IMR-90 (cell line): ENCODE data around the gene RNF14. TPM values are rescaled to one million over a fixed set of nuclear protein-coding genes. Genes with fewer than 3 reads are reported as not detected.
A peak's percentile ranks its signal among the peaks of the same experiment; 100 is the strongest.

Experiments
- ATAC-seq: fragments of 200-7000 bp; cut with Tn5 transposase; 2 replicates; pipeline ENCODE4 v1.9.1; 2020; ENCODE audit warnings: low read depth, mild to moderate bottlenecking, moderate library complexity
- BruUV-seq: library from RNA; stranded (reverse); fragments of 400-500 nt; replicated peaks from 2 replicates; lab custom pipeline; 2021; lab: Mats Ljungman, UMichigan
- CTCF ChIA-PET: fragments of 300-600 bp; formaldehyde crosslinking; extraction: SDS; loops from one replicate; lab custom pipeline; 2021; ENCODE audit warnings: antibody characterized with exemption; lab: Yijun Ruan, JAX
- POLR2A ChIA-PET: fragments of 300-600 bp; sonication (Branson Sonifier 250); formaldehyde crosslinking; loops from one replicate; lab custom pipeline; 2022; ENCODE audit warnings: antibody characterized with exemption; ENCODE audit not compliant: unreplicated experiment; lab: Charles Lee
- DNase-seq: peaks from one replicate; pipeline ENCODE4 v3.0.0; 2013
- H2AFZ ChIP-seq: replicated peaks from 2 replicates; pipeline ENCODE3; 2013; ENCODE audit warnings: low read length, mild to moderate bottlenecking; ENCODE audit not compliant: poor library complexity
- H2AK5ac ChIP-seq: 2 replicates; pipeline ENCODE4 v1.6.1; 2013; ENCODE audit warnings: low read depth, low read length, inconsistent platforms
- H2AK9ac ChIP-seq: replicated peaks from 2 replicates; pipeline ENCODE3; 2013; ENCODE audit warnings: mild to moderate bottlenecking, low read depth, low read length, moderate library complexity; ENCODE audit not compliant: poor library complexity
- H2BK120ac ChIP-seq: 2 replicates; pipeline ENCODE4 v1.6.1; 2013; ENCODE audit warnings: low read depth, low read length, inconsistent platforms
- H2BK15ac ChIP-seq: 3 replicates; pipeline ENCODE4 v1.6.1; 2013; ENCODE audit warnings: low read depth, low read length, inconsistent platforms
- H2BK20ac ChIP-seq: 2 replicates; pipeline ENCODE4 v1.6.1; 2013; ENCODE audit warnings: low read depth, mild to moderate bottlenecking, inconsistent platforms, low read length, moderate library complexity
- H2BK5ac ChIP-seq: 2 replicates; pipeline ENCODE4 v1.6.1; 2013; ENCODE audit warnings: mild to moderate bottlenecking, low read depth, low read length, inconsistent platforms; ENCODE audit not compliant: poor library complexity, severe bottlenecking
- H3K14ac ChIP-seq: replicated peaks from 2 replicates; pipeline ENCODE4 v1.6.1; 2013; ENCODE audit warnings: low read depth, low read length, inconsistent platforms
- H3K18ac ChIP-seq: 2 replicates; pipeline ENCODE4 v1.6.1; 2013; ENCODE audit warnings: low read depth, low read length, control low read depth
- H3K23ac ChIP-seq: 2 replicates; pipeline ENCODE4 v1.6.1; 2013; ENCODE audit warnings: low read depth, low read length, inconsistent platforms
- H3K27ac ChIP-seq: 2 replicates; pipeline ENCODE4 v1.5.1; 2013; ENCODE audit warnings: mild to moderate bottlenecking, control low read depth, low read length; ENCODE audit not compliant: insufficient read depth
- H3K27me3 ChIP-seq: 2 replicates; pipeline ENCODE4 v1.6.1; 2013; ENCODE audit warnings: low read length; ENCODE audit not compliant: control insufficient read depth, insufficient read depth
- H3K36me3 ChIP-seq: 2 replicates; pipeline ENCODE4 v1.6.1; 2013; ENCODE audit warnings: low read length, mixed read lengths; ENCODE audit not compliant: control insufficient read depth, insufficient read depth
- H3K4ac ChIP-seq: 2 replicates; pipeline ENCODE4 v1.6.1; 2013; ENCODE audit warnings: low read depth, low read length, inconsistent platforms
- H3K4me1 ChIP-seq: 2 replicates; pipeline ENCODE4 v1.6.1; 2013; ENCODE audit warnings: low read length, mixed read lengths; ENCODE audit not compliant: control insufficient read depth, insufficient read depth
- H3K4me2 ChIP-seq: 2 replicates; pipeline ENCODE4 v1.6.1; 2013; ENCODE audit warnings: low read depth, mild to moderate bottlenecking, control low read depth, low read length, moderate library complexity
- H3K4me3 ChIP-seq: 2 replicates; pipeline ENCODE4 v1.5.1; 2013; ENCODE audit warnings: low read depth, mild to moderate bottlenecking, control low read depth, low read length, moderate library complexity; ENCODE audit not compliant: insufficient read depth
- H3K56ac ChIP-seq: 2 replicates; pipeline ENCODE4 v1.6.1; 2013; ENCODE audit warnings: low read length, inconsistent platforms; ENCODE audit not compliant: insufficient read depth; ENCODE audit errors: extremely low read depth
- H3K79me1 ChIP-seq, 2 experiments: 2 replicates each; pipeline ENCODE4 v1.6.1; 2013; ENCODE audit warnings: low read length in 2 of 2, inconsistent platforms in 1 of 2, low read depth in 1 of 2
- H3K9ac ChIP-seq: 2 replicates; pipeline ENCODE4 v1.6.1; 2013; ENCODE audit warnings: low read depth, low read length, control low read depth
- H3K9me1 ChIP-seq: 2 replicates; pipeline ENCODE4 v1.6.1; 2013; ENCODE audit warnings: low read length, inconsistent platforms; ENCODE audit not compliant: insufficient read depth
- H3K9me3 ChIP-seq: 2 replicates; pipeline ENCODE4 v1.6.1; 2013; ENCODE audit warnings: low read length; ENCODE audit not compliant: control insufficient read depth, insufficient read depth
- H4K20me1 ChIP-seq: 2 replicates; pipeline ENCODE4 v1.6.1; 2013; ENCODE audit warnings: low read length, inconsistent platforms; ENCODE audit not compliant: insufficient read depth
- H4K5ac ChIP-seq: 2 replicates; pipeline ENCODE4 v1.6.1; 2013; ENCODE audit warnings: mild to moderate bottlenecking, low read depth, low read length, control low read depth
- H4K8ac ChIP-seq, 2 experiments: 2 replicates each; pipeline ENCODE4 v1.6.1; 2013; ENCODE audit warnings: low read depth in 2 of 2, low read length in 2 of 2, control low read depth in 1 of 2, inconsistent platforms in 1 of 2
- H4K91ac ChIP-seq: 2 replicates; pipeline ENCODE4 v1.6.1; 2013; ENCODE audit warnings: low read depth, low read length, inconsistent platforms; ENCODE audit not compliant: insufficient read depth
- BHLHE40 ChIP-seq: fragments of 150-350 bp; IDR thresholded peaks from 2 replicates; pipeline ENCODE4 v1.6.1; 2016; ENCODE audit warnings: mild to moderate bottlenecking, low read depth, low read length
- CTCF ChIP-seq: conservative IDR thresholded peaks from 2 replicates; pipeline ENCODE4 v1.5.1; 2012; ENCODE audit warnings: mild to moderate bottlenecking, low read depth, low read length, improper control_type of control experiment
- RAD21 ChIP-seq: IDR thresholded peaks from 2 replicates; pipeline ENCODE4 v1.6.1; 2012; ENCODE audit warnings: low read length, improper control_type of control experiment
- RCOR1 ChIP-seq: IDR thresholded peaks from 2 replicates; pipeline ENCODE4 v1.6.1; 2012; ENCODE audit warnings: mild to moderate bottlenecking, low read length, improper control_type of control experiment; ENCODE audit not compliant: insufficient replicate concordance
- RFX5 ChIP-seq: IDR thresholded peaks from 2 replicates; pipeline ENCODE4 v1.8.0; 2012; ENCODE audit warnings: low read depth, mild to moderate bottlenecking, low read length, moderate library complexity
- SMC3 ChIP-seq: fragments of 150-350 bp; IDR thresholded peaks from 2 replicates; pipeline ENCODE4 v1.6.1; 2016; ENCODE audit warnings: low read depth, mild to moderate bottlenecking, antibody characterized with exemption, low read length, moderate library complexity
- WGBS, 2 experiments: methylation state at CpG; one replicate each; pipeline versions ENCODE4 v1.1.5 to v1.1.7; 2013; ENCODE audit warnings: missing lambda C conversion rate in 2 of 2; ENCODE audit not compliant: insufficient read length in 1 of 2; ENCODE audit errors: extremely low coverage in 2 of 2; 5-methylcytosine and 5-hydroxymethylcytosine counted together
- dilution Hi-C: fragments of 300-500 bp; cut with HindIII; formaldehyde crosslinking; loops from one replicate; pipeline ENCODE4 v1.14.3; 2018; ENCODE audit warnings: low sequenced_read_pairs; ENCODE audit not compliant: unreplicated experiment
- in situ Hi-C: fragments of 300-500 bp; cut with MboI; formaldehyde crosslinking; loops from 3 replicates; pipeline ENCODE4 v1.14.3; 2019; ENCODE audit warnings: low sequenced_read_pairs, inconsistent platforms, mixed read lengths
- intact Hi-C: fragments of 100-400 bp; cut with micrococcal nuclease; formaldehyde crosslinking; loops from 2 replicates; pipeline ENCODE4 v1.10.0; 2022
- polyA plus RNA-seq, 3 experiments: library from polyadenylated mRNA; depleted of rRNA; stranded (reverse); fragments of >200 nt; gene quantifications; 2 replicates each; pipeline ENCODE4 v1.2.3, GENCODE V29; 2012; ENCODE audit warnings: low replicate concordance in 1 of 3
- total RNA-seq: library from RNA; depleted of rRNA; stranded (reverse); fragments of >200 nt; gene quantifications from 2 replicates; pipeline ENCODE4 v1.2.3, GENCODE V29; 2012

The RNF14 gene
- total and polyA plus RNA-seq, 2 of the 4 experiments (the other 2 are of a cell fraction) = 36.1 to 106 TPM

- no peak for TF ChIP-seq RCOR1
Observed at GRCh38 chr5:142011572-142012185, 42.8 kb downstream of the RNF14 start (continued).

DNA sequence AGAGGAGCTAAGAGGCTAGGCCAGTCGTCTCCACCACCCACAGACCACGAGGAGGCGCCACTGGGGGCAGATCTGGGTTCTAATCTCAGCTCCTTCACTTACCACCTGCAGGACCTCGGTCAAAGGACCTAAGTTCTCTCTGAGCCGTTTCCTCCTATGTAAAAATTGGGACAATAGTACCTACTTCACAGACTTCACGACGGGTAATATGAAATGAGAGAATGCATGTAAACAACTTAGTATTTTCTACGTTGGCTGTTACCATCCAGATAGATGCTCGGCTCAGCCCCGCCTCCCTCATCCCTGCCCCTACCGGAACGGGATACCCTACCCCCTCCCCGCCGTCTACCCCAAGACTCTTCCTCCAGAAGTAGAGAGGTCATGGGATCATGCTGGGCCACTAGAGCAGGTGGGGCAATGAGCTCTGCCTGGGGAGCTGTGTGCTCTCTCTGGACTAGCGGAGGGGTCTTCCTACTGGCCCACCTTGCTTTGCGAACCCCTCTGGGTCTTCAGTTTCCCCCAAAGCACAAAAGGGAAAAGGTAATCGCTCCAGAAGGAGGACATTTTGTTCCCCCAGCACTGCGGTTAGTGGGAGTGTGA, 43.4 kb downstream of the RNF14 start:
- Histone ChIP-seq H3K4ac (peak overlapping the region; percentile 94), H3K9me1 (peaks cover 19% of the 10 kb centered on the region), H3K36me3 (peaks cover 12% of the 10 kb centered on the region), H3K56ac (peak overlapping the region; percentile 62), H3K27me3 (no peaks in the 10 kb centered on the region), H4K91ac (peak overlapping the region; percentile 78), H2AFZ (peak overlapping the region; percentile 93), H2AK5ac (peak overlapping the region; percentile 93), H3K9ac (peak overlapping the region; percentile 85), H2BK15ac (peak overlapping the region; percentile 68; the same call in 1 of the 3 replicates), H4K8ac (peak overlapping the region; percentile 90 to 94), H2AK9ac (peak overlapping the region; percentile 97), H3K14ac (peak overlapping the region; percentile 99), H4K20me1 (no peaks in the 10 kb centered on the region), H3K27ac (peak overlapping the region; percentile 64), H3K4me2 (peak overlapping the region; percentile 95), H3K4me3 (peak overlapping the region; percentile 69), H2BK5ac (peak overlapping the region; percentile 0), H3K23ac (peak overlapping the region; percentile 96), H2BK20ac (peak overlapping the region; percentile 70), H3K9me3 (no peaks in the 10 kb centered on the region), H3K4me1 (peaks cover 10% of the 10 kb centered on the region), H4K5ac (peak overlapping the region; percentile 72), H2BK120ac (peak overlapping the region; percentile 65), H3K79me1 (peaks cover 4 to 17% of the 10 kb centered on the region in 2 experiments; a peak in 3 of 4 replicates), H3K18ac (peak overlapping the region; percentile 55; the same call in 1 of the 2 replicates)
- no TSS peak for BruUV-seq
- in situ Hi-C loops = no loop called here
- TF ChIP-seq RFX5 (no peak), CTCF (peak; percentile 37; the same call in 1 of the 2 replicates), BHLHE40 (no peak), RAD21 (peak; percentile 34; the same call in 1 of the 2 replicates), SMC3 (peak; percentile 40; the same call in 1 of the 2 replicates)
- ATAC-seq (peak; percentile 48), DNase-seq (no peak)
- WGBS, 2 experiments = no CpG with 5 or more reads among the region's 18 CpGs
- ChIA-PET POLR2A (interaction anchor here (1.1 kb wide), 1 partner anchor 15 kb away, joined by 23 read pairs; no protein-coding TSS in a partner anchor), CTCF (interaction anchor here (0.9 to 1.1 kb wide), 7 partner anchors 9 to 135 kb away, joined by 3 to 5 read pairs (median 3); no protein-coding TSS in a partner anchor)
- intact Hi-C loops = loop anchor here (2.0 to 10.0 kb wide), 3 partner anchors 133 to 683 kb away; no protein-coding TSS in a partner anchor
- dilution Hi-C loops = no loop called here
